Astrocyte (in vitro differentiated cells and primary cell): Measurements from ENCODE around the gene PROSER2. TPM values are rescaled to one million over a fixed set of nuclear protein-coding genes. Genes with fewer than 3 reads are reported as not detected.

ENCODE experiments used
- DNase-seq: peaks from one replicate; pipeline ENCODE4 v3.0.0-alpha.2; 2010; ENCODE audit warnings: low read depth
- FAIRE-seq: peaks from 2 replicates; lab custom pipeline; 2011; peaks lifted over from hg19 to GRCh38; lab: Jason Lieb, UNC
- H2AFZ ChIP-seq: 2 replicates; pipeline ENCODE4 v1.6.0; 2012; ENCODE audit warnings: low read depth, low read length, inconsistent platforms
- H3K27ac ChIP-seq: 2 replicates; pipeline ENCODE4 v1.5.1; 2011; ENCODE audit warnings: low read depth, low read length, inconsistent platforms
- H3K27me3 ChIP-seq: 2 replicates; pipeline ENCODE4 v1.6.0; 2011; ENCODE audit warnings: low read length, inconsistent platforms; ENCODE audit not compliant: insufficient read depth
- H3K36me3 ChIP-seq: 2 replicates; pipeline ENCODE4 v1.5.1; 2011; ENCODE audit warnings: low read length, inconsistent platforms; ENCODE audit not compliant: insufficient read depth
- H3K4me1 ChIP-seq: 2 replicates; pipeline ENCODE4 v1.5.1; 2011; ENCODE audit warnings: low read length, inconsistent platforms; ENCODE audit not compliant: insufficient read depth
- H3K4me2 ChIP-seq: 2 replicates; pipeline ENCODE4 v1.6.0; 2012; ENCODE audit warnings: low read length, inconsistent platforms
- H3K4me3 ChIP-seq: 2 replicates; pipeline ENCODE4 v1.5.1; 2011; ENCODE audit warnings: low read depth, mild to moderate bottlenecking, low read length, inconsistent platforms; ENCODE audit not compliant: insufficient read depth
- H3K79me2 ChIP-seq: 2 replicates; pipeline ENCODE4 v1.6.0; 2012; ENCODE audit warnings: mild to moderate bottlenecking, low read length, inconsistent platforms; ENCODE audit not compliant: insufficient read depth
- H3K9ac ChIP-seq: 2 replicates; pipeline ENCODE4 v1.6.0; 2012; ENCODE audit warnings: mild to moderate bottlenecking, low read length, inconsistent platforms
- H3K9me3 ChIP-seq: 2 replicates; pipeline ENCODE4 v1.5.1; 2012; ENCODE audit warnings: low read depth, mild to moderate bottlenecking, low read length, inconsistent platforms; ENCODE audit not compliant: insufficient read depth
- H4K20me1 ChIP-seq: 2 replicates; pipeline ENCODE4 v1.6.0; 2012; ENCODE audit warnings: low read length, inconsistent platforms; ENCODE audit not compliant: insufficient read depth
- H3K27ac Mint-ChIP-seq: one replicate; pipeline ENCODE4 v1.8.0; 2021; ENCODE audit warnings: mild to moderate bottlenecking, mixed read lengths; ENCODE audit not compliant: unreplicated experiment
- H3K27me3 Mint-ChIP-seq: one replicate; pipeline ENCODE4 v1.8.0; 2021; ENCODE audit warnings: low read depth, mixed read lengths; ENCODE audit not compliant: unreplicated experiment
- H3K36me3 Mint-ChIP-seq: one replicate; pipeline ENCODE4 v1.8.0; 2021; ENCODE audit warnings: low read depth, mixed read lengths; ENCODE audit not compliant: unreplicated experiment
- H3K4me1 Mint-ChIP-seq: one replicate; pipeline ENCODE4 v1.8.0; 2021; ENCODE audit warnings: low read depth, mixed read lengths; ENCODE audit not compliant: unreplicated experiment
- H3K4me3 Mint-ChIP-seq: one replicate; pipeline ENCODE4 v1.8.0; 2021; ENCODE audit warnings: mild to moderate bottlenecking, moderate library complexity, mixed read lengths; ENCODE audit not compliant: unreplicated experiment
- H3K9me3 Mint-ChIP-seq: one replicate; pipeline ENCODE4 v1.8.0; 2021; ENCODE audit warnings: mild to moderate bottlenecking, mixed read lengths; ENCODE audit not compliant: unreplicated experiment
- CTCF ChIP-seq: IDR thresholded peaks from 2 replicates; pipeline ENCODE4 v1.5.1; 2011; ENCODE audit warnings: low read depth, mild to moderate bottlenecking, inconsistent platforms, low read length, moderate library complexity; ENCODE audit not compliant: insufficient read depth
- EZH2 ChIP-seq: IDR thresholded peaks from 2 replicates; pipeline ENCODE4 v1.6.1; 2012; ENCODE audit warnings: mild to moderate bottlenecking, low read length, inconsistent platforms; ENCODE audit not compliant: insufficient read depth
- total RNA-seq: library from RNA; stranded (reverse); gene quantifications from 2 replicates; pipeline ENCODE4 v1.2.1, GENCODE V29; 2021

Gene PROSER2
- total RNA-seq, 1 donor from 2014 or later, result 12.1 TPM

DNA sequence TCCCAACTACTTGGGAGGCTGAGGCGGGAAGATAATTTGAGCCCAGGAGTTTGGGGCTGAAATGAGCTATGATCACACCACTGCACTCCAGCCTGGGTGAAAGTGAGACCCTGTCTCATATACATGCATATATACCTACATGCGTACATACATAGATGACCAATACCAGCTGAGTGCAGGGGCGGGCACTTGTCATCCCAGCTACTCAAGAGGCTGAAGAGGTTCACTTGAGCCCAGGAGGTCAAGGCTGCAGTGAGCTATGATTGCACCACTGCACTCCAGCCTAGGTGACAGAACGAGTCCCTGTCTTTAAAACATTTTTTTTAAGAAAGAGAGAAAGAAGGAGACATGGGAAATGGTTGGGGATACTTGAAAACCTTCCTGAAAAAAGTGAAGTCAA lies 17.4 kb upstream of the PROSER2 start:
- no peak overlapping the region for H3K27ac Mint-ChIP-seq
- no peak for DNase-seq

DNA sequence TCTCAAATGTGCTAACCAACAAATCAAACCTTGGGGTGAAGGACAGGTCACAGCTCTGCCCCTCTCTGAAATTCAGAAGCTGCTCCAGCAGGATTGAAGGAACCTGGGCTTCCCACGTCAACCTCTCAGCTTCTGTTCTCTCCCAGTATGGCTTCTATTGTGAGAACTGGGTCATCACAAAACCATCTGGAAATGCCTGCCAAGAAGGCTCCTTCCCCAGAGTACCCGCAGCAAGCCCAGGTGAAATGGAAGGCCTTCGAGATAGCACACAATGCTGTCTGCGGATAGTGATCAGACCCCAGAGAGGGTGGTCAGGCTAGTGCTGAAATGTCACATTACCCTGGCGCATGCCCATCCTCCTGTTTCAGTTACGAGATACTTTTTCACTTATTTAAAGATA lies 16.4 kb upstream of the PROSER2 start:
- Histone ChIP-seq H3K27ac (no peak overlapping the region), H3K79me2 (no peaks in the 10 kb centered on the region), H3K4me3 (no peak overlapping the region), H3K9ac (no peak overlapping the region), H3K4me2 (no peak overlapping the region), H3K36me3 (no peaks in the 10 kb centered on the region), H2AFZ (no peak overlapping the region), H3K9me3 (no peaks in the 10 kb centered on the region), H4K20me1 (no peaks in the 10 kb centered on the region), H3K4me1 (peaks cover 7% of the 10 kb centered on the region), H3K27me3 (no peaks in the 10 kb centered on the region)
- Mint-ChIP-seq H3K4me1 (peaks cover 5% of the 10 kb centered on the region), H3K27ac (no peak overlapping the region), H3K4me3 (no peak overlapping the region), H3K36me3 (no peaks in the 10 kb centered on the region), H3K27me3 (peaks cover 4% of the 10 kb centered on the region), H3K9me3 (no peaks in the 10 kb centered on the region)
- no peak for FAIRE-seq
- TF ChIP-seq EZH2, result no peak
- TF ChIP-seq CTCF, result no peak
- no peak for DNase-seq

More for the DNA sequence above, 17.4 kb upstream of the PROSER2 start:
- no peak for FAIRE-seq
- no peaks in the 10 kb centered on the region for H3K9me3 ChIP-seq
- no peak overlapping the region for H3K4me3 Mint-ChIP-seq
- peaks cover 7% of the 10 kb centered on the region for H3K4me1 ChIP-seq
- no peaks in the 10 kb centered on the region for H3K79me2 ChIP-seq
- H3K4me2 ChIP-seq, result no peak overlapping the region
- H3K36me3 ChIP-seq, result no peaks in the 10 kb centered on the region
- H3K9me3 Mint-ChIP-seq, result no peaks in the 10 kb centered on the region
- H3K27me3 ChIP-seq, result no peaks in the 10 kb centered on the region
- no peaks in the 10 kb centered on the region for H3K36me3 Mint-ChIP-seq
- TF ChIP-seq CTCF (no peak), EZH2 (no peak)
- no peak overlapping the region for H2AFZ ChIP-seq
- peaks cover 4% of the 10 kb centered on the region for H3K27me3 Mint-ChIP-seq
- no peak overlapping the region for H3K27ac ChIP-seq
- no peaks in the 10 kb centered on the region for H4K20me1 ChIP-seq
- no peak overlapping the region for H3K4me3 ChIP-seq
- H3K4me1 Mint-ChIP-seq, result peaks cover 5% of the 10 kb centered on the region
- H3K9ac ChIP-seq, result no peak overlapping the region

- Histone ChIP-seq H3K36me3 (no peaks in the 10 kb centered on the region), H3K9me3 (no peaks in the 10 kb centered on the region), H3K9ac (no peak overlapping the region), H3K27ac (no peak overlapping the region), H3K4me2 (no peak overlapping the region), H3K27me3 (no peaks in the 10 kb centered on the region), H4K20me1 (no peaks in the 10 kb centered on the region), H3K79me2 (no peaks in the 10 kb centered on the region), H3K4me3 (no peak overlapping the region), H2AFZ (no peak overlapping the region), H3K4me1 (peaks cover 7% of the 10 kb centered on the region)
- Mint-ChIP-seq H3K4me3 (no peak overlapping the region), H3K27me3 (peaks cover 5% of the 10 kb centered on the region), H3K4me1 (peaks cover 5% of the 10 kb centered on the region), H3K27ac (no peak overlapping the region), H3K9me3 (no peaks in the 10 kb centered on the region), H3K36me3 (no peaks in the 10 kb centered on the region)
- FAIRE-seq, result no peak
- DNase-seq, result no peak
- TF ChIP-seq EZH2 (no peak), CTCF (no peak)
Measured at GRCh38 chr10:11808808-11809207, 14.3 kb upstream of the PROSER2 start.
